T-helper 2 cell treated with Interferon-gamma antibody and Interleukin-4, amounts not matched to agents 5 μg/mL and 100 μg/mL, for 36 hours (primary cell): Measurements from ENCODE around the gene COASY.
A peak's percentile ranks its signal among the peaks of the same experiment; 100 is the strongest.

ENCODE experiments used
- DNase-seq: peaks from one replicate; pipeline ENCODE4 v3.0.0; 2021; ENCODE audit warnings: low spot score
- H3K27ac Mint-ChIP-seq: one replicate; pipeline ENCODE4 v1.8.0; 2021; ENCODE audit warnings: mild to moderate bottlenecking, mixed read lengths
- H3K27me3 Mint-ChIP-seq: one replicate; pipeline ENCODE4 v1.8.0; 2021; ENCODE audit warnings: low read depth, mixed read lengths
- H3K36me3 Mint-ChIP-seq: one replicate; pipeline ENCODE4 v1.8.0; 2021; ENCODE audit warnings: low read depth, mixed read lengths
- H3K4me1 Mint-ChIP-seq: one replicate; pipeline ENCODE4 v1.8.0; 2021; ENCODE audit warnings: low read depth, mixed read lengths
- H3K4me3 Mint-ChIP-seq: one replicate; pipeline ENCODE4 v1.8.0; 2022; ENCODE audit warnings: mild to moderate bottlenecking, moderate library complexity, mixed read lengths
- H3K9me3 Mint-ChIP-seq: one replicate; pipeline ENCODE4 v1.8.0; 2021; ENCODE audit warnings: mixed read lengths

The COASY gene

GRCh38 chr17:42581744-42582270 is 19.9 kb downstream of the COASY start:
- H3K4me3 Mint-ChIP-seq, result no peak overlapping the region
- no peaks in the 10 kb centered on the region for H3K27me3 Mint-ChIP-seq
- H3K4me1 Mint-ChIP-seq, result peaks cover 14% of the 10 kb centered on the region
- H3K36me3 Mint-ChIP-seq, result peaks cover 58% of the 10 kb centered on the region
- no peaks in the 10 kb centered on the region for H3K9me3 Mint-ChIP-seq
- DNase-seq, result no peak
- H3K27ac Mint-ChIP-seq, result no peak overlapping the region

- Mint-ChIP-seq H3K4me3 (no peak overlapping the region), H3K27me3 (no peaks in the 10 kb centered on the region), H3K36me3 (peaks cover 55% of the 10 kb centered on the region), H3K9me3 (no peaks in the 10 kb centered on the region), H3K27ac (no peak overlapping the region), H3K4me1 (no peaks in the 10 kb centered on the region)
- DNase-seq, result no peak
Observed at GRCh38 chr17:42584880-42585279, 22.9 kb downstream of the COASY start.

GRCh38 chr17:42585353-42585752 is 23.4 kb downstream of the COASY start:
- Mint-ChIP-seq H3K4me3 (no peak overlapping the region), H3K4me1 (no peaks in the 10 kb centered on the region), H3K36me3 (peaks cover 56% of the 10 kb centered on the region), H3K27me3 (no peaks in the 10 kb centered on the region), H3K9me3 (no peaks in the 10 kb centered on the region), H3K27ac (no peak overlapping the region)
- no peak for DNase-seq

GRCh38 chr17:42586514-42587230 is 24.7 kb downstream of the COASY start:
- peaks cover 54% of the 10 kb centered on the region for H3K36me3 Mint-ChIP-seq
- no peaks in the 10 kb centered on the region for H3K27me3 Mint-ChIP-seq
- DNase-seq, result no peak

GRCh38 chr17:42590886-42591285 is 28.9 kb downstream of the COASY start:
- no peaks in the 10 kb centered on the region for H3K27me3 Mint-ChIP-seq
- H3K4me1 Mint-ChIP-seq, result no peaks in the 10 kb centered on the region
- no peak overlapping the region for H3K4me3 Mint-ChIP-seq
- H3K36me3 Mint-ChIP-seq, result peaks cover 25% of the 10 kb centered on the region
- no peak for DNase-seq
- no peak overlapping the region for H3K27ac Mint-ChIP-seq
- H3K9me3 Mint-ChIP-seq, result no peaks in the 10 kb centered on the region

More at GRCh38 chr17:42586514-42587230, 24.7 kb downstream of the COASY start:
- H3K4me3 Mint-ChIP-seq, result no peak overlapping the region
- H3K9me3 Mint-ChIP-seq, result no peaks in the 10 kb centered on the region
- H3K4me1 Mint-ChIP-seq, result no peaks in the 10 kb centered on the region
- H3K27ac Mint-ChIP-seq, result no peak overlapping the region

GRCh38 chr17:42591411-42591810 is 29.5 kb downstream of the COASY start:
- no peak for DNase-seq
- Mint-ChIP-seq H3K27ac (no peak overlapping the region), H3K9me3 (no peaks in the 10 kb centered on the region), H3K27me3 (no peaks in the 10 kb centered on the region), H3K36me3 (peaks cover 24% of the 10 kb centered on the region), H3K4me3 (no peak overlapping the region), H3K4me1 (no peaks in the 10 kb centered on the region)

- Mint-ChIP-seq H3K4me1 (peaks cover 8% of the 10 kb centered on the region), H3K36me3 (peaks cover 6% of the 10 kb centered on the region), H3K27ac (no peak overlapping the region)
Observed at GRCh38 chr17:42596386-42596785, 34.4 kb downstream of the COASY start.

GRCh38 chr17:42598905-42599304 is 37.0 kb downstream of the COASY start:
- no peak for DNase-seq
- Mint-ChIP-seq H3K9me3 (no peaks in the 10 kb centered on the region), H3K27me3 (no peaks in the 10 kb centered on the region), H3K4me3 (no peak overlapping the region), H3K4me1 (peaks cover 9% of the 10 kb centered on the region), H3K36me3 (peaks cover 14% of the 10 kb centered on the region), H3K27ac (no peak overlapping the region)

More at GRCh38 chr17:42596386-42596785, 34.4 kb downstream of the COASY start:
- H3K9me3 Mint-ChIP-seq, result no peaks in the 10 kb centered on the region
- H3K4me3 Mint-ChIP-seq, result no peak overlapping the region
- no peak for DNase-seq
- H3K27me3 Mint-ChIP-seq, result no peaks in the 10 kb centered on the region

- Mint-ChIP-seq H3K4me3 (no peak overlapping the region), H3K36me3 (peaks cover 23% of the 10 kb centered on the region), H3K27ac (no peak overlapping the region)
Observed at GRCh38 chr17:42603318-42603717, 41.4 kb downstream of the COASY start.

GRCh38 chr17:42607769-42608168 is 45.8 kb downstream of the COASY start:
- Mint-ChIP-seq H3K4me1 (peaks cover 24% of the 10 kb centered on the region), H3K27ac (no peak overlapping the region), H3K9me3 (no peaks in the 10 kb centered on the region), H3K27me3 (no peaks in the 10 kb centered on the region), H3K4me3 (peak overlapping the region; percentile 99), H3K36me3 (peaks cover 30% of the 10 kb centered on the region)
- DNase-seq, result no peak

More at GRCh38 chr17:42603318-42603717, 41.4 kb downstream of the COASY start:
- DNase-seq, result no peak
- Mint-ChIP-seq H3K4me1 (peaks cover 28% of the 10 kb centered on the region), H3K27me3 (no peaks in the 10 kb centered on the region), H3K9me3 (no peaks in the 10 kb centered on the region)

GRCh38 chr17:42608305-42609181 is 46.6 kb downstream of the COASY start:
- H3K4me1 Mint-ChIP-seq, result peaks cover 24% of the 10 kb centered on the region

GRCh38 chr17:42609182-42609813 is 47.4 kb downstream of the COASY start, which contains the start of the genes RETREG3 and TUBG1:
TSS of gene RETREG3 (minus strand) at chr17:42609374. CDS start at chr17:42609324, 50 bp downstream.
TSS of gene TUBG1 (plus strand) at chr17:42609683. CDS start at chr17:42609738, 55 bp downstream.
- Mint-ChIP-seq H3K36me3 (peaks cover 32% of the 10 kb centered on the region), H3K4me1 (peaks cover 23% of the 10 kb centered on the region), H3K27me3 (no peaks in the 10 kb centered on the region), H3K27ac (peak within 1 kb of the TSS; percentile 94), H3K4me3 (peak within 1 kb of the TSS; percentile 99), H3K9me3 (no peaks in the 10 kb centered on the region)
- peak; percentile 100 for DNase-seq

More at GRCh38 chr17:42608305-42609181, 46.6 kb downstream of the COASY start:
- peak; percentile 6 for DNase-seq
- Mint-ChIP-seq H3K36me3 (peaks cover 28% of the 10 kb centered on the region), H3K27ac (peak overlapping the region; percentile 94), H3K9me3 (no peaks in the 10 kb centered on the region), H3K27me3 (no peaks in the 10 kb centered on the region), H3K4me3 (peak overlapping the region; percentile 99)
